IMR-90 (cell line): ENCODE measurements around the gene EPN3. TPM values are rescaled to one million over a fixed set of nuclear protein-coding genes. Genes with fewer than 3 reads are reported as not detected.

Experiments
- ATAC-seq: fragments of 200-7000 bp; cut with Tn5 transposase; 2 replicates; pipeline ENCODE4 v1.9.1; 2020; ENCODE audit warnings: low read depth, mild to moderate bottlenecking, moderate library complexity
- BruUV-seq: library from RNA; stranded (reverse); fragments of 400-500 nt; replicated peaks from 2 replicates; lab custom pipeline; 2021; lab: Mats Ljungman, UMichigan
- CTCF ChIA-PET: fragments of 300-600 bp; formaldehyde crosslinking; extraction: SDS; loops from one replicate; lab custom pipeline; 2021; ENCODE audit warnings: antibody characterized with exemption; lab: Yijun Ruan, JAX
- POLR2A ChIA-PET: fragments of 300-600 bp; sonication (Branson Sonifier 250); formaldehyde crosslinking; loops from one replicate; lab custom pipeline; 2022; ENCODE audit warnings: antibody characterized with exemption; ENCODE audit not compliant: unreplicated experiment; lab: Charles Lee
- DNase-seq: peaks from one replicate; pipeline ENCODE4 v3.0.0; 2013
- H2AFZ ChIP-seq: replicated peaks from 2 replicates; pipeline ENCODE3; 2013; ENCODE audit warnings: low read length, mild to moderate bottlenecking; ENCODE audit not compliant: poor library complexity
- H2AK5ac ChIP-seq: 2 replicates; pipeline ENCODE4 v1.6.1; 2013; ENCODE audit warnings: low read depth, low read length, inconsistent platforms
- H2AK9ac ChIP-seq: replicated peaks from 2 replicates; pipeline ENCODE3; 2013; ENCODE audit warnings: mild to moderate bottlenecking, low read depth, low read length, moderate library complexity; ENCODE audit not compliant: poor library complexity
- H2BK120ac ChIP-seq: 2 replicates; pipeline ENCODE4 v1.6.1; 2013; ENCODE audit warnings: low read depth, low read length, inconsistent platforms
- H2BK15ac ChIP-seq: 3 replicates; pipeline ENCODE4 v1.6.1; 2013; ENCODE audit warnings: low read depth, low read length, inconsistent platforms
- H2BK20ac ChIP-seq: 2 replicates; pipeline ENCODE4 v1.6.1; 2013; ENCODE audit warnings: low read depth, mild to moderate bottlenecking, inconsistent platforms, low read length, moderate library complexity
- H2BK5ac ChIP-seq: 2 replicates; pipeline ENCODE4 v1.6.1; 2013; ENCODE audit warnings: mild to moderate bottlenecking, low read depth, low read length, inconsistent platforms; ENCODE audit not compliant: poor library complexity, severe bottlenecking
- H3K14ac ChIP-seq: replicated peaks from 2 replicates; pipeline ENCODE4 v1.6.1; 2013; ENCODE audit warnings: low read depth, low read length, inconsistent platforms
- H3K18ac ChIP-seq: 2 replicates; pipeline ENCODE4 v1.6.1; 2013; ENCODE audit warnings: low read depth, low read length, control low read depth
- H3K23ac ChIP-seq: 2 replicates; pipeline ENCODE4 v1.6.1; 2013; ENCODE audit warnings: low read depth, low read length, inconsistent platforms
- H3K27ac ChIP-seq: 2 replicates; pipeline ENCODE4 v1.5.1; 2013; ENCODE audit warnings: mild to moderate bottlenecking, control low read depth, low read length; ENCODE audit not compliant: insufficient read depth
- H3K27me3 ChIP-seq: 2 replicates; pipeline ENCODE4 v1.6.1; 2013; ENCODE audit warnings: low read length; ENCODE audit not compliant: control insufficient read depth, insufficient read depth
- H3K36me3 ChIP-seq: 2 replicates; pipeline ENCODE4 v1.6.1; 2013; ENCODE audit warnings: low read length, mixed read lengths; ENCODE audit not compliant: control insufficient read depth, insufficient read depth
- H3K4ac ChIP-seq: 2 replicates; pipeline ENCODE4 v1.6.1; 2013; ENCODE audit warnings: low read depth, low read length, inconsistent platforms
- H3K4me1 ChIP-seq: 2 replicates; pipeline ENCODE4 v1.6.1; 2013; ENCODE audit warnings: low read length, mixed read lengths; ENCODE audit not compliant: control insufficient read depth, insufficient read depth
- H3K4me2 ChIP-seq: 2 replicates; pipeline ENCODE4 v1.6.1; 2013; ENCODE audit warnings: low read depth, mild to moderate bottlenecking, control low read depth, low read length, moderate library complexity
- H3K4me3 ChIP-seq: 2 replicates; pipeline ENCODE4 v1.5.1; 2013; ENCODE audit warnings: low read depth, mild to moderate bottlenecking, control low read depth, low read length, moderate library complexity; ENCODE audit not compliant: insufficient read depth
- H3K56ac ChIP-seq: 2 replicates; pipeline ENCODE4 v1.6.1; 2013; ENCODE audit warnings: low read length, inconsistent platforms; ENCODE audit not compliant: insufficient read depth; ENCODE audit errors: extremely low read depth
- H3K79me1 ChIP-seq, 2 experiments: 2 replicates each; pipeline ENCODE4 v1.6.1; 2013; ENCODE audit warnings: low read length in 2 of 2, inconsistent platforms in 1 of 2, low read depth in 1 of 2
- H3K9ac ChIP-seq: 2 replicates; pipeline ENCODE4 v1.6.1; 2013; ENCODE audit warnings: low read depth, low read length, control low read depth
- H3K9me1 ChIP-seq: 2 replicates; pipeline ENCODE4 v1.6.1; 2013; ENCODE audit warnings: low read length, inconsistent platforms; ENCODE audit not compliant: insufficient read depth
- H3K9me3 ChIP-seq: 2 replicates; pipeline ENCODE4 v1.6.1; 2013; ENCODE audit warnings: low read length; ENCODE audit not compliant: control insufficient read depth, insufficient read depth
- H4K20me1 ChIP-seq: 2 replicates; pipeline ENCODE4 v1.6.1; 2013; ENCODE audit warnings: low read length, inconsistent platforms; ENCODE audit not compliant: insufficient read depth
- H4K5ac ChIP-seq: 2 replicates; pipeline ENCODE4 v1.6.1; 2013; ENCODE audit warnings: mild to moderate bottlenecking, low read depth, low read length, control low read depth
- H4K8ac ChIP-seq, 2 experiments: 2 replicates each; pipeline ENCODE4 v1.6.1; 2013; ENCODE audit warnings: low read depth in 2 of 2, low read length in 2 of 2, control low read depth in 1 of 2, inconsistent platforms in 1 of 2
- H4K91ac ChIP-seq: 2 replicates; pipeline ENCODE4 v1.6.1; 2013; ENCODE audit warnings: low read depth, low read length, inconsistent platforms; ENCODE audit not compliant: insufficient read depth
- BHLHE40 ChIP-seq: fragments of 150-350 bp; IDR thresholded peaks from 2 replicates; pipeline ENCODE4 v1.6.1; 2016; ENCODE audit warnings: mild to moderate bottlenecking, low read depth, low read length
- CEBPB ChIP-seq: IDR thresholded peaks from 2 replicates; pipeline ENCODE4 v1.6.1; 2012; ENCODE audit warnings: low read depth, low read length, improper control_type of control experiment
- CHD1 ChIP-seq: IDR thresholded peaks from 2 replicates; pipeline ENCODE4 v1.6.1; 2012; ENCODE audit warnings: low read depth, low read length, improper control_type of control experiment
- FOS ChIP-seq: fragments of 150-350 bp; IDR thresholded peaks from 2 replicates; pipeline ENCODE4 v1.6.1; 2016; ENCODE audit warnings: low read depth, low read length
- MAFK ChIP-seq: IDR thresholded peaks from 2 replicates; pipeline ENCODE4 v1.6.1; 2012; ENCODE audit warnings: low read depth, low read length, improper control_type of control experiment
- MAZ ChIP-seq: IDR thresholded peaks from 2 replicates; pipeline ENCODE4 v1.6.1; 2012; ENCODE audit warnings: low read depth, mild to moderate bottlenecking, low read length, improper control_type of control experiment, moderate library complexity, borderline replicate concordance
- RAD21 ChIP-seq: IDR thresholded peaks from 2 replicates; pipeline ENCODE4 v1.6.1; 2012; ENCODE audit warnings: low read length, improper control_type of control experiment
- RCOR1 ChIP-seq: IDR thresholded peaks from 2 replicates; pipeline ENCODE4 v1.6.1; 2012; ENCODE audit warnings: mild to moderate bottlenecking, low read length, improper control_type of control experiment; ENCODE audit not compliant: insufficient replicate concordance
- RFX5 ChIP-seq: IDR thresholded peaks from 2 replicates; pipeline ENCODE4 v1.8.0; 2012; ENCODE audit warnings: low read depth, mild to moderate bottlenecking, low read length, moderate library complexity
- SMC3 ChIP-seq: fragments of 150-350 bp; IDR thresholded peaks from 2 replicates; pipeline ENCODE4 v1.6.1; 2016; ENCODE audit warnings: low read depth, mild to moderate bottlenecking, antibody characterized with exemption, low read length, moderate library complexity
- WGBS, 2 experiments: methylation state at CpG; one replicate each; pipeline versions ENCODE4 v1.1.5 to v1.1.7; 2013; ENCODE audit warnings: missing lambda C conversion rate in 2 of 2; ENCODE audit not compliant: insufficient read length in 1 of 2; ENCODE audit errors: extremely low coverage in 2 of 2; 5-methylcytosine and 5-hydroxymethylcytosine counted together
- dilution Hi-C: fragments of 300-500 bp; cut with HindIII; formaldehyde crosslinking; loops from one replicate; pipeline ENCODE4 v1.14.3; 2018; ENCODE audit warnings: low sequenced_read_pairs; ENCODE audit not compliant: unreplicated experiment
- in situ Hi-C: fragments of 300-500 bp; cut with MboI; formaldehyde crosslinking; loops from 3 replicates; pipeline ENCODE4 v1.14.3; 2019; ENCODE audit warnings: low sequenced_read_pairs, inconsistent platforms, mixed read lengths
- intact Hi-C: fragments of 100-400 bp; cut with micrococcal nuclease; formaldehyde crosslinking; loops from 2 replicates; pipeline ENCODE4 v1.10.0; 2022
- polyA plus RNA-seq, 3 experiments: library from polyadenylated mRNA; depleted of rRNA; stranded (reverse); fragments of >200 nt; gene quantifications; 2 replicates each; pipeline ENCODE4 v1.2.3, GENCODE V29; 2012; ENCODE audit warnings: low replicate concordance in 1 of 3
- total RNA-seq: library from RNA; depleted of rRNA; stranded (reverse); fragments of >200 nt; gene quantifications from 2 replicates; pipeline ENCODE4 v1.2.3, GENCODE V29; 2012
- TF ChIP-seq, protein P1 (sequence below): fragments of 150-350 bp; IDR thresholded peaks from 2 replicates; pipeline ENCODE4 v1.6.1; 2017; ENCODE audit warnings: mild to moderate bottlenecking, antibody characterized with exemption, low read length, low read depth

Gene EPN3
- total and polyA plus RNA-seq, 2 of the 4 experiments (the other 2 are of a cell fraction), result 0.09 TPM; not detected in 1

DNA sequence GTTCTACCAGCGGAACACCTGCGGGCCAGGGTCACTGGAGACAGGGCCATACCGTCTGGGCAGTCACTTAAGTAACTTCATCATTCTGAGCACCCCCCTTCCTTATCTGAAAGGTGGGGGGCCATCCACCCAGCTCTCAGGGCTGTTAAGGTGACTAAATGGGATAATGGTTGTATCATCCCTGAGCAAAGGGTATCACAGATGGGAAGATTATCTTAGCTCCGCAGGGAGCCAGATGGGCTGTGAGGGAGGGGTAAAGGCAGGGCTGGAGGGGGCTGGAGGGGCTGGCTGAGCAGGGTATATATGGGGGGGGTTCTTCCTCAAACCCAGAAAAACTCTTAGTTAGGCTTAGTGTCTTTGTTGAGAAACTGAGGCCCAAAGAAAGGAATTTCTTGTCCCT is 25.1 kb downstream of the EPN3 start:
- ATAC-seq (no peak), DNase-seq (no peak)
- ChIA-PET CTCF (no interaction called here), POLR2A (no interaction called here)
- H3K14ac ChIP-seq, result no peak overlapping the region
- no peak overlapping the region for H4K91ac ChIP-seq
- H2BK120ac ChIP-seq, result no peak overlapping the region
- no peak overlapping the region for H3K56ac ChIP-seq
- no peak overlapping the region for H3K4me2 ChIP-seq
- H2BK20ac ChIP-seq, result no peak overlapping the region
- H3K79me1 ChIP-seq, result no peaks in the 10 kb centered on the region
- H2BK15ac ChIP-seq, result no peak overlapping the region
- no peak overlapping the region for H3K23ac ChIP-seq
- H3K9me3 ChIP-seq, result no peaks in the 10 kb centered on the region
- H3K18ac ChIP-seq, result no peak overlapping the region
- no peak overlapping the region for H4K8ac ChIP-seq
- no CpG with 5 or more reads among the region's 4 CpGs for whole genome bisulfite sequencing, 2 experiments
- no peak overlapping the region for H2AK9ac ChIP-seq
- no peak overlapping the region for H3K4ac ChIP-seq
- H4K5ac ChIP-seq, result no peak overlapping the region
- in situ Hi-C loops, result no loop called here
- BruUV-seq, result no TSS peak
- peaks cover 9% of the 10 kb centered on the region; the same call in 1 of the 2 replicates for H3K36me3 ChIP-seq
- TF ChIP-seq MAZ (no peak), CHD1 (no peak), RAD21 (no peak), RCOR1 (no peak), CEBPB (no peak), BHLHE40 (no peak), FOS (no peak), RFX5 (no peak), MAFK (no peak), SMC3 (no peak)
- TF ChIP-seq, protein P1, sequence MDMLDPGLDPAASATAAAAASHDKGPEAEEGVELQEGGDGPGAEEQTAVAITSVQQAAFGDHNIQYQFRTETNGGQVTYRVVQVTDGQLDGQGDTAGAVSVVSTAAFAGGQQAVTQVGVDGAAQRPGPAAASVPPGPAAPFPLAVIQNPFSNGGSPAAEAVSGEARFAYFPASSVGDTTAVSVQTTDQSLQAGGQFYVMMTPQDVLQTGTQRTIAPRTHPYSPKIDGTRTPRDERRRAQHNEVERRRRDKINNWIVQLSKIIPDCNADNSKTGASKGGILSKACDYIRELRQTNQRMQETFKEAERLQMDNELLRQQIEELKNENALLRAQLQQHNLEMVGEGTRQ, result no peak
- intact Hi-C loops, result no loop called here
- 0 out of 2 replicates have a peak, but pooled peaks cover 5% of the 10 kb centered on the region for H3K9me1 ChIP-seq
- peaks cover 3% of the 10 kb centered on the region; the same call in 1 of the 2 replicates for H3K4me1 ChIP-seq
- H3K4me3 ChIP-seq, result no peak overlapping the region
- no peak overlapping the region for H2AFZ ChIP-seq
- no peak overlapping the region for H3K27ac ChIP-seq
- peaks cover 46% of the 10 kb centered on the region for H3K27me3 ChIP-seq
- no peak overlapping the region for H3K9ac ChIP-seq
- no peaks in the 10 kb centered on the region for H4K20me1 ChIP-seq
- dilution Hi-C loops, result no loop called here
- H2BK5ac ChIP-seq, result no peak overlapping the region
- H2AK5ac ChIP-seq, result no peak overlapping the region
